Osteoblast (primary cell): ENCODE data around the gene MSH3. TPM values are rescaled to one million over a fixed set of nuclear protein-coding genes. Genes with fewer than 3 reads are reported as not detected.

Source experiments
- DNase-seq: peaks from one replicate; pipeline ENCODE4 v3.0.0; 2011; ENCODE audit warnings: low spot score, mixed read lengths; ENCODE audit not compliant: insufficient read length; ENCODE audit errors: missing footprints
- H2AFZ ChIP-seq: 2 replicates; pipeline ENCODE4 v1.6.0; 2011; ENCODE audit warnings: mild to moderate bottlenecking, low read length
- H3K27ac ChIP-seq: 2 replicates; pipeline ENCODE4 v1.5.1; 2011; ENCODE audit warnings: mild to moderate bottlenecking, low read depth, low read length, moderate library complexity
- H3K27me3 ChIP-seq: 2 replicates; pipeline ENCODE4 v1.6.0; 2012; ENCODE audit warnings: mild to moderate bottlenecking, control low read depth, inconsistent platforms, low read length, moderate library complexity; ENCODE audit not compliant: insufficient read depth
- H3K36me3 ChIP-seq: 2 replicates; pipeline ENCODE4 v1.5.1; 2011; ENCODE audit warnings: mild to moderate bottlenecking, low read length, control low read depth, moderate library complexity; ENCODE audit not compliant: insufficient read depth
- H3K4me1 ChIP-seq: 2 replicates; pipeline ENCODE4 v1.5.1; 2011; ENCODE audit warnings: mild to moderate bottlenecking, low read length, control low read depth, moderate library complexity; ENCODE audit not compliant: insufficient read depth
- H3K4me2 ChIP-seq: 2 replicates; pipeline ENCODE4 v1.6.0; 2011; ENCODE audit warnings: mild to moderate bottlenecking, low read length; ENCODE audit not compliant: insufficient read depth
- H3K4me3 ChIP-seq: fragments of 200-600 bp; sonication (generic); 3 replicates; pipeline ENCODE4 v1.5.1; 2012; ENCODE audit warnings: mild to moderate bottlenecking, low read length, inconsistent platforms; ENCODE audit not compliant: insufficient read depth
- H3K79me2 ChIP-seq: 2 replicates; pipeline ENCODE4 v1.6.0; 2012; ENCODE audit warnings: mild to moderate bottlenecking, low read length, control low read depth, inconsistent platforms; ENCODE audit not compliant: insufficient read depth
- H3K9me3 ChIP-seq: 2 replicates; pipeline ENCODE4 v1.5.1; 2011; ENCODE audit warnings: low read depth, low read length, control low read depth
- H4K20me1 ChIP-seq: 2 replicates; pipeline ENCODE4 v1.6.0; 2012; ENCODE audit warnings: mild to moderate bottlenecking, low read length, control low read depth; ENCODE audit not compliant: insufficient read depth
- total RNA-seq: library from RNA; depleted of rRNA; stranded (reverse); fragments of >200 nt; gene quantifications from 2 replicates; pipeline ENCODE4 v1.2.3, GENCODE V29; 2012
- TF ChIP-seq, protein P1 (sequence below): IDR thresholded peaks from 2 replicates; pipeline ENCODE4 v1.5.1; 2011; ENCODE audit warnings: mild to moderate bottlenecking, low read depth, low read length, moderate library complexity; ENCODE audit errors: extremely low read depth

The MSH3 gene
- total RNA-seq: 20.6 and 21.7 TPM in 2 replicates

DNA sequence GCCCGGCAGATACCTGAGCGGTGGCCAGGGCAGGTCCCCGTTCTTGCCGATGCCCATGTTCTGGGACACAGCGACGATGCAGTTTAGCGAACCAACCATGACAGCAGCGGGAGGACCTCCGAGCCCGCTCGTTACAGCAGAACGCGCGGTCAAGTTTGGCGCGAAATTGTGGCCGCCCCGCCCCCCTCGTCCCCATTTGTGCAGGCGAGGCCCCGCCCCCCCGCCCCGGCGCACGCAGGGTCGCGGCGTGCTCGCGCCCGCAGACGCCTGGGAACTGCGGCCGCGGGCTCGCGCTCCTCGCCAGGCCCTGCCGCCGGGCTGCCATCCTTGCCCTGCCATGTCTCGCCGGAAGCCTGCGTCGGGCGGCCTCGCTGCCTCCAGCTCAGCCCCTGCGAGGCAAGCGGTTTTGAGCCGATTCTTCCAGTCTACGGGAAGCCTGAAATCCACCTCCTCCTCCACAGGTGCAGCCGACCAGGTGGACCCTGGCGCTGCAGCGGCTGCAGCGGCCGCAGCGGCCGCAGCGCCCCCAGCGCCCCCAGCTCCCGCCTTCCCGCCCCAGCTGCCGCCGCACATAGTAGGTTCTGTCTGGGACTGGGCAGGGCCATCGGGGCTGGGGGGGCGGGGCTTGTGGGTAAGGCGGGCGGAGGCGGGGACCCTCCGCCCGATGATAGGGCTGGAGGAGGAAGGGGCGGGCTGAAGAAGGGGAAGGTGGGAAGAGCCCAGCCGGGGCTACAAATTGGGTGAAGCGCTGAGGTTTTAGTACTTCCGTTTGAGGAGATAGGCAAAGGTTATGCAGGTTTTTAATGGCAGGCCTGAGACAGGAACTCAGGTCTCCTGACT lies at the start of gene MSH3, which contains the start of gene DHFR:
MSH3 (plus strand) TSS at position 262 of the 840 bp plus-strand sequence; CDS start at position 338, 76 bp downstream.
DHFR (minus strand) TSS at position 593 of the 840 bp plus-strand sequence; CDS start at position 99, 494 bp downstream.
- peaks cover 4% of the 10 kb centered on the region for H3K36me3 ChIP-seq
- H4K20me1 ChIP-seq: peaks cover 13% of the 10 kb centered on the region
- TF ChIP-seq, protein P1, sequence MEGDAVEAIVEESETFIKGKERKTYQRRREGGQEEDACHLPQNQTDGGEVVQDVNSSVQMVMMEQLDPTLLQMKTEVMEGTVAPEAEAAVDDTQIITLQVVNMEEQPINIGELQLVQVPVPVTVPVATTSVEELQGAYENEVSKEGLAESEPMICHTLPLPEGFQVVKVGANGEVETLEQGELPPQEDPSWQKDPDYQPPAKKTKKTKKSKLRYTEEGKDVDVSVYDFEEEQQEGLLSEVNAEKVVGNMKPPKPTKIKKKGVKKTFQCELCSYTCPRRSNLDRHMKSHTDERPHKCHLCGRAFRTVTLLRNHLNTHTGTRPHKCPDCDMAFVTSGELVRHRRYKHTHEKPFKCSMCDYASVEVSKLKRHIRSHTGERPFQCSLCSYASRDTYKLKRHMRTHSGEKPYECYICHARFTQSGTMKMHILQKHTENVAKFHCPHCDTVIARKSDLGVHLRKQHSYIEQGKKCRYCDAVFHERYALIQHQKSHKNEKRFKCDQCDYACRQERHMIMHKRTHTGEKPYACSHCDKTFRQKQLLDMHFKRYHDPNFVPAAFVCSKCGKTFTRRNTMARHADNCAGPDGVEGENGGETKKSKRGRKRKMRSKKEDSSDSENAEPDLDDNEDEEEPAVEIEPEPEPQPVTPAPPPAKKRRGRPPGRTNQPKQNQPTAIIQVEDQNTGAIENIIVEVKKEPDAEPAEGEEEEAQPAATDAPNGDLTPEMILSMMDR: no peak
- no peaks in the 10 kb centered on the region for H3K27me3 ChIP-seq
- peaks cover 27% of the 10 kb centered on the region for H3K79me2 ChIP-seq
- H3K9me3 ChIP-seq: no peaks in the 10 kb centered on the region
- H3K4me3 ChIP-seq: peak within 1 kb of the TSS; percentile 89
- H3K4me1 ChIP-seq: peaks cover 32% of the 10 kb centered on the region
- peak within 1 kb of the TSS; percentile 88 for H2AFZ ChIP-seq
- DNase-seq: peak; percentile 98
- H3K27ac ChIP-seq: peak within 1 kb of the TSS; percentile 69
- peak within 1 kb of the TSS; percentile 97 for H3K4me2 ChIP-seq

DNA sequence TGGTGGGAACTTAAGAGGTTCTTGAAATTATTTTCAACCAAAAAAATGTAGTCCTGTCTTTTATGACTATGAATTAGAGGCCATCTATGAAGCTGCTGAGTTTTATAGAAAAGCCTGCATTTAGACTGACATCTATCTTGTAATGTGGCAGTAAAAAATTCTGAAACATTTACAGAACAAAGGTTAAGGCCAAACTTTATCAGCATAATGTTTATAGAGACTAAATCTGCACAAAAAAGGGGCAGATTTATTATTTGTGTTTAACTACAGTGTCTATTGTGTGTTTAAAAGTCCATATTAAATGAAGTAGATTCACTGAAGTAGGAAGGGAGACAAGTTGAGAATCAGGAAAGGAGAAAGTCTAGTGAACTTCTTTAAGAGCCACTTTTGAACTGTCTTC lies 47.1 kb upstream of the MSH3 start:
- Histone ChIP-seq H3K27ac (no peak overlapping the region), H3K4me2 (no peak overlapping the region), H3K79me2 (no peaks in the 10 kb centered on the region), H2AFZ (no peak overlapping the region), H4K20me1 (no peaks in the 10 kb centered on the region), H3K36me3 (no peaks in the 10 kb centered on the region), H3K27me3 (no peaks in the 10 kb centered on the region), H3K4me1 (no peaks in the 10 kb centered on the region), H3K9me3 (no peaks in the 10 kb centered on the region), H3K4me3 (no peak overlapping the region)
- TF ChIP-seq, protein P1: no peak
- DNase-seq: no peak

DNA sequence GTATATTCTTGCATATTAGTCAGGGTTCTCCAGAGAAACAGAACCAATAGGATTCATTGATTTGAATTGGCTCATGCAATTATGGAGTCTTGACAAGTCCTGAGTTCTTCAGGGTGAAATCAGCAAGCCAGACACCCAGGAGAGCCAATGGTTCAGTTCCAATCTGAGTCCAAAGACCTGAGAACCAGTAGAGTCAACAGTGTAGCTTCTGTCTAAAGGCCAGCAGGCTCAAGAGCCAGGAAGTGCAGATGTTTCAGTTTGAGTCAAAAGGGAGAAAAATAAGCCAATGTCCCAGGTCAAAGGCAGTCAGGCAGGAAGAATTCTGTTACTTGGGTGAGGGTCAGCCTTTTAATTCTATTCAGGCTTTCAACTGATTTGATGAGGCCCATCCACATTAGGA lies 46.6 kb upstream of the MSH3 start:
- no peaks in the 10 kb centered on the region for H3K4me1 ChIP-seq
- DNase-seq: no peak
- no peak overlapping the region for H3K4me2 ChIP-seq
- H3K27ac ChIP-seq: no peak overlapping the region
- no peaks in the 10 kb centered on the region for H3K79me2 ChIP-seq
- H3K27me3 ChIP-seq: no peaks in the 10 kb centered on the region
- no peaks in the 10 kb centered on the region for H3K9me3 ChIP-seq
- H3K4me3 ChIP-seq: no peak overlapping the region
- TF ChIP-seq, protein P1: no peak
- no peaks in the 10 kb centered on the region for H3K36me3 ChIP-seq
- no peaks in the 10 kb centered on the region for H4K20me1 ChIP-seq
- no peak overlapping the region for H2AFZ ChIP-seq

DNA sequence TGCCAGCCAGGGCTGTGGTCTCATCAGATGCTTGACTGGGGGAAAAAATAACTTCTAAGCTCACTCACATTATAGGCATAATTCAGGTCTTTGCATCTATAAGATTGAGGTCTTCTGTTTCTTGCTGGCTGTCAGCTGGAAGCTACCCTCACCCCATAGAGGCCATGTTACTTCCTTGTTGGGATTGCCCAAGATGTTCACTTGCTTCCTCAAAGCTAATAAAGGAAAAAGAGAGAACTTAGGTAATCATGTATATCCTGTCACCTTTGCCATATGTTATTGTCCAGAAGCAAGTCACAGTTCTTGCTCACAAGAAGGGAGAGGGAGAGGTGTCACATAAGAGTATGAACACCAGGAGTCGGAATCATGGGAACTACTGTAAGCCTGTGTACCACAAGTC lies 45.7 kb upstream of the MSH3 start:
- Histone ChIP-seq H3K4me1 (no peaks in the 10 kb centered on the region), H4K20me1 (no peaks in the 10 kb centered on the region), H3K9me3 (no peaks in the 10 kb centered on the region), H3K27ac (no peak overlapping the region), H3K79me2 (no peaks in the 10 kb centered on the region), H3K4me2 (no peak overlapping the region), H3K36me3 (no peaks in the 10 kb centered on the region), H3K4me3 (no peak overlapping the region), H2AFZ (no peak overlapping the region), H3K27me3 (no peaks in the 10 kb centered on the region)
- no peak for DNase-seq
- TF ChIP-seq, protein P1: no peak
